Esophagus squamous epithelium (tissue), 4 donors: Measurements from ENCODE around the gene FSTL4.

Experiments used
- CTCF ChIP-seq, 6 experiments: fragments of 450-650 bp in 4 of 6; fragments of 200-600 bp in 2 of 6; sonication (generic) in 2 of 6; IDR thresholded peaks; one replicate each; pipeline ENCODE4 v1.5.1; 2016 to 2019; ENCODE audit warnings: antibody characterized with exemption in 6 of 6, mild to moderate bottlenecking in 4 of 6, moderate library complexity in 4 of 6
- POLR2A ChIP-seq, 4 donors: fragments of 450-650 bp; IDR thresholded peaks; one replicate each; pipeline ENCODE4 v1.6.1; 2017; ENCODE audit warnings: antibody characterized with exemption in 4 of 4, mild to moderate bottlenecking in 4 of 4, moderate library complexity in 3 of 4

- TF ChIP-seq POLR2A (IDR thresholded peaks at IDR 0.05) (no peak), CTCF (IDR thresholded peaks at IDR 0.05) (no peak)
Observed at GRCh38 chr5:133658327-133658726, 46.0 kb upstream of the FSTL4 start.
